Measurements from ENCODE around the gene JPH2.

The JPH2 gene

GRCh38 chr20:44073011-44073674 is 113.8 kb downstream of the JPH2 start:
- no peak for DNase-seq

GRCh38 chr20:44072384-44072783 is 114.6 kb downstream of the JPH2 start:
- no peak for DNase-seq

DNA sequence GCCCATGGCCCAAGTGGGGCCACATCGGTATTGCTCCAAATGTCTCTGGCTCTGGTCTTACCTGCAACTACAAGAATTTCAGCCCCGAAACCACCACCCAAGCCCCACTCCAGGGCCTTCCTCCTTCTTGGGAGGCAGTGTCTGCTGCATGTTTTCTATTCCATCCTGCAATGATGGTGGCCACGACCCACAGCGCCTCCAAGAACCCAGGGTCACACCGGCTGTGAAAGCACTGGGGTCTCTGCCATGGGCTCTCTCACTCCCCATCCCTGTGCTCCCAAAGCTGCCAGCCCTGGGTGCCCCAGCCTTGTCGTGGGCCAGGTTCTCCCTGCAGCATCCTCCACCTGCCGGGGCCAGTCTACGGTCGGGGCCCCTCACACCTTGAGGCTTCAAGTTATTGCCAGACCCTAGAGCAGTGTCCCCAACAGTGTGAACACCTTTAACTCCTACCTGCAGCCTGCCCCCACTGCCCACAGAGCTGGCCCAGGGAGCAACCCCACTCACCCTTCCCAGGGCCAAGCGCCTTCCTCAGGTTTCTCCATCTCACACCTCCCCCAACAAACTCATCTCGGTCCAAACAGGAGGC is 115.4 kb downstream of the JPH2 start:
- DNase-seq = no peak

DNA sequence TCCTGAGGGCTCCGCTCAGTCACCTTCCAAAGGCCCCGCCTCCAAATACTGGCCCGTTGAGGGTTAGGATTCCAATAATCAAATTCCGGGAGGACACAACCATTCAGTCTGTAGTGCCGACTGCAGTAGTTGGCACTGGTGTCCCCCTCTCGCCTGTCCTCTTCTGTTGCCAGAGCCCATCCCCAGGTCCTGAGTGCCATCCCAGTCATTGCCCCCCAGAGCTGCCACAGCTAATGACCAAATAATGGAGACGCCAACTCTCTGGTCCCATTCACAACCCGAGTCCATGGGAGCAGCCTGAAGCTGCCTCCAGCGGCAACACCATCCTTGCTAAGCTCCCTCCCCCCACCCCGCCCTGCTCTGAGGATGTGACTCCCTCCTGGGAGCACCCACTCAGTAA is 115.9 kb downstream of the JPH2 start:
- DNase-seq = no peak

DNA sequence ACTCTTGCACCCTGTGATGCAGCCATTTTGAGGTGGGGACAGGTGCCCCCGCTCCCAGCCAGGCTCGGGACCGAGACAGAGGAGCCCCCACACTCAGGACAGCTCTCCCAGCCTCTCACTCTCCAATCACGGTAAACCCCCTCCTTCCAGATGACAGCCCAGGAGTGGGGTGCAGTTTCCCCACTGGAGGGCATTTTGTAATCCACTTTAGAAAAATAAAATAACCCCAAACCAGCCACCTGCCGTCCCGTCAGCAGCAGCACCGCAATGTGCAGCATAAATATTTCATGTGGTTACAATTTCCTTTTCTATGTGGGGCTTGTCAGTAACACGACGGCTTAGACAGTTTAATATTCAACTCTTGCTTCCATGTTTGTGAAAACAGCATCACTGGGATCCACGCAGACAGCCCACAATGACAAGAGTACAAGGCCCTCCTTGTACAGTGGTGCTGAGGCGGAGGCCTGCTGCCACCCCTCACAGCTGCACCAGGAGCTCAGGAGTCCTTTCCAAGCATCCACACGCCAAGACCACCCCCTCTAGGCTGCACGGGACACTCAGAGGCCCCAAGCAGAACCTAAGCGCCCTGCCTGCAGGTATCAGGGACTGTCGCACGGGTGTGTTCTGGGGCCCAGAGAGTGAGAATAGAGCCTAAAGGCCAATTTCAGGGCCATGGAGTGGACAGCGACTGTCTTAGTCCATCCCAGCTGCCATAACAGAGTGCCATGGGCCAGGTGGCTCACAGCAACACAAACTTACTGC is 116.7 kb downstream of the JPH2 start:
- DNase-seq = peak; percentile 32

DNA sequence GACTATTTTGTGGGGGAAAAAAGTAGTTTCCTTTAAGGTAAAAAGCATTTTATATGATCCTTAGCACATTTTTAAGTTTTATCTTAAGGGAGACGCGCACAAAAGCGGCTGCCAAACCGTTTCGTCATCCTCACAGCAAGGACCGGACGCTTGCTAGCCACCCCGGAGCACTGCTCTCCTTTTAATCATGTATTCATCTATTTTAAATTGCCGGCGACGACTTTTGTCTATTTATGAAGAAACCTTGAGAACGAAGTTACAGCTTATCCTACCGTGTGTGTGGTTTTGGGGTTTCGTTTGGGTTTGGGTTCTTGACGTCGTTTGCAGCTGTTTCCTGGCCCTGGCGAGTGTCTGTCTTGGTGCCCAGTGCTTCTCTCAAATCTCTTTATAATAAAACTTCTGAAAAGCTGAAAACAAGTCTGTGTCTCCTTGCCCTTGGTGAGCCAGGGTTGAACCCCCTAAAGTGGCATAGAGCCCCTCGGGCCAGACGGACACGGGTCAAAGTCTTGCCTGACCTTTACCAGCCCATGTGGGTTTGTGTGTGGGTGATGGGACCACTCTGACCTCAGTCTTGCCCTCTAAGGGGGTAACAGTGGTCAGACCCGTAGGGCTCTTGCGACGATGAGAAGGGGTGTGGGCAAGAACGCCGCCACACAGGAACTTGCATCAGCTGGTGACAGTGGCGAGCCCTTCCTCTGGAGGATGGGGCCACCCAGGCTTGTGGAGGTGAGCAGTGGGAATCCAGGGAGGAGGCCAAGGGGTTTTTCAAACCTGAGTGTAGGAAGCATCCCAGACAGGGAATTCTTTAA is 117.6 kb downstream of the JPH2 start:
- DNase-seq = peak; percentile 76

GRCh38 chr20:44068316-44069201 is 118.4 kb downstream of the JPH2 start:
- no peak for DNase-seq

GRCh38 chr20:44067650-44068081 is 119.3 kb downstream of the JPH2 start:
- DNase-seq = no peak

GRCh38 chr20:44066645-44067606 is 120.1 kb downstream of the JPH2 start:
- no peak for DNase-seq

DNA sequence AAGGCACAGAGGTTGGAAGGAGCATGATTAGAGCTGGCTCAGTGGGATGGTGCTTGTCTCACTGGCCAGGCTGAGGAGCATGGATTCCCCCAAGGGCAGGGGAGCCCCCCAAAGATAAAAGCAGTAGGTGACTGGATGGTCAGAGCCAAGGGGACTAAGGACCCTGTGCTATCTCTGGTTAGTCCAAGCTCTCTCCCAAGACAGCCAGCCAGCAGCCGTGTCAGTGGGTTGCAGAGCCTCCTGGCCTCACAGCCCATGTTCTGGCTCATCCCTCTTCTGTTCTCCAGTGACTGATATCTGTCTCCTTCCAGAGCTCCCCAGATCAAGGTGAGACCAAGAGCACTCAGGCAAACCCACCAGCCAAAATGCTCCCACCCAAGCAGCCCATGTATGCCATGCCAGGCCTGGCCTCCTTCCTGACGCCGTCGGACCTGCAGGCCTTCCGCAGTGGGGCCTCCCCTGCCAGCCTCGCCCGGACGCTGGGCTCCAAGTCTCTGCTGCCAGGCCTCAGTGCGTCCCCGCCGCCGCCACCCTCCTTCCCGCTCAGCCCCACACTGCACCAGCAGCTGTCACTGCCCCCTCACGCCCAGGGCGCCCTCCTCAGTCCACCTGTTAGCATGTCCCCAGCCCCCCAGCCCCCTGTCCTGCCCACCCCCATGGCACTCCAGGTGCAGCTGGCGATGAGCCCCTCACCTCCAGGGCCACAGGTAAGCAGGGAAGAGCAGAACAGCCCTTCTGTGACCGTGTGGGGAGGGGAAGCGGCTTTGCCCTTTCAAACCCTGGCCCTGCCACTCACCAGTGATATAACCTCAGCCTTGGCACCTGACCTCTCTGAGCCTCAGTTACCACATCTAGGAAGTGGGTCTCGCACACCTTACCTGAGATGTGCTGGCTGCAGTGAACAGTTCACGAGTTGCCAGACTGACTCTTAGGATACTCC is 121.3 kb downstream of the JPH2 start:
- no peak for DNase-seq

DNA sequence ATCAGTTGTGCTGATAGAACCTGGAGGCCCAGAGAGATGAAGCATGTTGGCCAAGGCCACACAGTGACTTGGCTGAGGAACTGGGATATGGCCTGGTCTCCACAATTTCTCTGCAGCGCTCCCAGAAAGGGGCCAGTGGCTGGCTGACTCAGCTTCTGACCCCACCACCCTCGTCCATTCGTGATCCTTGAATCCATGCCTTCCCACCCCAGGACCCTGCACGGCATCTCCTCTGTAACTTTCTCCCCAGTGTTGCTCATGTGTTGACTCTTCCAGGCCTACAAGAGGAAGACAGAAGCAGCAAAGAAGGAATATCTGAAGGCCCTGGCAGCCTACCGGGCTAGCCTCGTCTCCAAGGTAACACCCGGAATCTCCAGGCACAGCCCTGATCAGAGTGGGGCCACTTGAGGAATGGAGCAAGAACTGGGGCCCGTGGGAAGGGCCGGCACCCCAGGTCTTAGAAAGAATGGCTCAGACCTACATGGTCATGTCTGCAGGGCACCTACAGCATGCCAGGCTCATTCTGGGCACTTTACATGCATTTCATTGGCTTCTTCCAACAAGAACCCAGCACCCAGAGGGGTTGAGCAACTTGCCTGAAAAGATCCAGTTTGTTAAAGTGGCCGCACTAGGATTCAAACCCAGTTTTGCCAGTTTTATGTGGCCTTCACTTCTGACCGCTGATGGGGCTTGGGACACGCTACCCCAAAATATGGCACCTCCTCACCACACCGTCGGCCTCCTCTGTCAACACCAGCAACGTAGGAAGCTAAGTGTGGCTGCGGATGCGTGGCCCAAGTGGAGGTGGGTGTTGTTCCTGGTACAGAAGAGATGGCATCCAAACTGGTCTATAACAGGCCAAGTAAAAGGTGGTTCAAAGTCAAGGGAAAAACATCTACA is 122.2 kb downstream of the JPH2 start:
- DNase-seq = no peak
